ENCODE data around the gene FCER2. TPM values are rescaled to one million over a fixed set of nuclear protein-coding genes. Genes with fewer than 3 reads are reported as not detected.
A peak's percentile ranks its signal among the peaks of the same experiment; 100 is the strongest.

The FCER2 gene
- total RNA-seq, 1 experiment from 2014 or later, result not detected

- peak overlapping the region; percentile 1; the same call in 1 of the 2 replicates for H2AFZ ChIP-seq (ENCODE audit: low read length)
- H3K9me2 ChIP-seq (replicated peaks; ENCODE audit: low read length), result no peaks in the 10 kb centered on the region
- no peaks in the 10 kb centered on the region for H3K79me2 ChIP-seq (ENCODE audit: low read length)
- intact Hi-C loops (cut with micrococcal nuclease), result no loop called here
- ChIA-PET CTCF (no interaction called here), POLR2A (ENCODE audit: unreplicated experiment) (no interaction called here)
- no peaks in the 10 kb centered on the region for H3K36me3 ChIP-seq (ENCODE audit: low read depth, low read length)
- no peak overlapping the region for H3K27ac ChIP-seq (ENCODE audit: low read length)
- BruUV-seq (replicated peaks), result no TSS peak
- ATAC-seq, result no peak
- no peak for DNase-seq
- H3F3A ChIP-seq (ENCODE audit: low read length, unreplicated experiment), result no peaks in the 10 kb centered on the region
- TF ChIP-seq, protein P1, sequence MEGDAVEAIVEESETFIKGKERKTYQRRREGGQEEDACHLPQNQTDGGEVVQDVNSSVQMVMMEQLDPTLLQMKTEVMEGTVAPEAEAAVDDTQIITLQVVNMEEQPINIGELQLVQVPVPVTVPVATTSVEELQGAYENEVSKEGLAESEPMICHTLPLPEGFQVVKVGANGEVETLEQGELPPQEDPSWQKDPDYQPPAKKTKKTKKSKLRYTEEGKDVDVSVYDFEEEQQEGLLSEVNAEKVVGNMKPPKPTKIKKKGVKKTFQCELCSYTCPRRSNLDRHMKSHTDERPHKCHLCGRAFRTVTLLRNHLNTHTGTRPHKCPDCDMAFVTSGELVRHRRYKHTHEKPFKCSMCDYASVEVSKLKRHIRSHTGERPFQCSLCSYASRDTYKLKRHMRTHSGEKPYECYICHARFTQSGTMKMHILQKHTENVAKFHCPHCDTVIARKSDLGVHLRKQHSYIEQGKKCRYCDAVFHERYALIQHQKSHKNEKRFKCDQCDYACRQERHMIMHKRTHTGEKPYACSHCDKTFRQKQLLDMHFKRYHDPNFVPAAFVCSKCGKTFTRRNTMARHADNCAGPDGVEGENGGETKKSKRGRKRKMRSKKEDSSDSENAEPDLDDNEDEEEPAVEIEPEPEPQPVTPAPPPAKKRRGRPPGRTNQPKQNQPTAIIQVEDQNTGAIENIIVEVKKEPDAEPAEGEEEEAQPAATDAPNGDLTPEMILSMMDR (conservative IDR thresholded peaks at IDR 0.05; ENCODE audit: low read depth, low read length), result no peak
- no peak for TF ChIP-seq EZH2 (IDR thresholded peaks at IDR 0.05; ENCODE audit: low read length, unreplicated experiment)
- no peak for TF ChIP-seq EZH2phosphoT487 (IDR thresholded peaks at IDR 0.05; ENCODE audit: borderline replicate concordance, low read length)
- H3K27me3 ChIP-seq (ENCODE audit: low read length), result peaks cover 63% of the 10 kb centered on the region
- no peaks in the 10 kb centered on the region for H3K4me1 ChIP-seq (ENCODE audit: insufficient read depth, low read length)
- no peak overlapping the region for H3K4me3 ChIP-seq (ENCODE audit: low read length)
- H3K4me2 ChIP-seq (ENCODE audit: low read length), result no peak overlapping the region
- no peaks in the 10 kb centered on the region for H3K9me3 ChIP-seq (ENCODE audit: low read length)
- H3K9ac ChIP-seq (ENCODE audit: low read length), result no peak overlapping the region
- no peaks in the 10 kb centered on the region for H4K20me1 ChIP-seq (ENCODE audit: low read length)
These were observed 38.1 kb upstream of the FCER2 start for GRCh38 chr19:7739801-7740681.

DNA sequence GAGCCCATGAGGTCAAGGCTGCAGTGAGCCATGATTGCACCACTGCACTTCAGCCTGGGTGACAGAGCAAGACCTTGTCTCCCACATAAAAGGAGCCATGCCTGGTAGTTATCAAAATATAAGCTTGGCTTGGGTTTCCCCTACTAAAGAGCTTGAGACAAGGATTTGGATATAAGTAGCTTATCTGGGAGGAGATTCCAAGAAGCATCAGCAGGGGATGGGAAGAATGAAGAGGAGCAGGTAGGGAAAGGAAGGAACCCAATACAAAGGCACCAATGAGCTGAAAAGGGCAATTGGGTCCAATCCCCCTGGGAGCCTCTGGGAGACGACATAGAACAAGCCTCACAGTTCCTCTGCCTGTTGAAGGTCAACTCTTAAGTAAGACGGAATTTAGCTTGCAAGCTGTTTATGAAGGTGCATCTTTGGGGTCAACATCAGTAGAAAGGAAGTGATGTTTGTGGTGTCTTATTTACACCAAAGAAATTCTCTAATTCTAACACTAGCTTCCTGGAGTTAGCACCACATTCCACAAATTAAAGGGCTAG is 37.4 kb upstream of the FCER2 start:
- Histone ChIP-seq H3K27ac (ENCODE audit: low read length) (no peak overlapping the region), H3K27me3 (ENCODE audit: low read length) (peaks cover 63% of the 10 kb centered on the region), H3K9me2 (replicated peaks; ENCODE audit: low read length) (no peaks in the 10 kb centered on the region), H3K36me3 (ENCODE audit: low read depth, low read length) (no peaks in the 10 kb centered on the region), H3K9me3 (ENCODE audit: low read length) (no peaks in the 10 kb centered on the region), H3F3A (ENCODE audit: low read length, unreplicated experiment) (no peaks in the 10 kb centered on the region), H3K4me2 (ENCODE audit: low read length) (no peak overlapping the region), H2AFZ (ENCODE audit: low read length) (no peak overlapping the region), H4K20me1 (ENCODE audit: low read length) (no peaks in the 10 kb centered on the region), H3K9ac (ENCODE audit: low read length) (no peak overlapping the region), H3K4me3 (ENCODE audit: low read length) (no peak overlapping the region), H3K4me1 (ENCODE audit: insufficient read depth, low read length) (no peaks in the 10 kb centered on the region), H3K79me2 (ENCODE audit: low read length) (no peaks in the 10 kb centered on the region)
- ATAC-seq (no peak), DNase-seq (no peak)
- TF ChIP-seq EZH2phosphoT487 (IDR thresholded peaks at IDR 0.05; ENCODE audit: borderline replicate concordance, low read length) (no peak), EZH2 (IDR thresholded peaks at IDR 0.05; ENCODE audit: low read length, unreplicated experiment) (no peak)
- TF ChIP-seq, protein P1 (conservative IDR thresholded peaks at IDR 0.05; ENCODE audit: low read depth, low read length), result no peak
- CTCF ChIA-PET, result no interaction called here
- POLR2A ChIA-PET (ENCODE audit: unreplicated experiment), result no interaction called here
- intact Hi-C loops (cut with micrococcal nuclease), result no loop called here
- no TSS peak for BruUV-seq (replicated peaks)

DNA sequence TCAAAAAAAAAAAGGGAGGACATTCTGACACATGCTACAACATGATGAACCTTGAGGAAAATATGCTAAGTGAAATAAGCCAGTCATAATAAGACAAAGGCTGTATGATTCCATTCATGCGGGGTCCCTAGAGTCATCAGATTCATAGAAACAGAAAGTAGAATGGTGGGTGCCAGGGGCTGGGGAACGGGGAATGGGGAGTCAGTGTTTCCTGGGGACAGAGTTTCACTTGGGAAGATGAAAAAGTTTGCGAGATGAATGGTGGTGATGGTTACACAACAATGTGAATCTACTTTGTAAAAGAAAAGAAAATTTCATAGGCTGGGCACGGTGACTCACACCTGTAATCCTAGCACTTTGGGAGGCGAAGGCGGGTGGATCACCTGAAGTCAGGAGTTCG is 36.1 kb upstream of the FCER2 start:
- Histone ChIP-seq H3F3A (ENCODE audit: low read length, unreplicated experiment) (no peaks in the 10 kb centered on the region), H3K4me3 (ENCODE audit: low read length) (no peak overlapping the region), H3K9me3 (ENCODE audit: low read length) (no peaks in the 10 kb centered on the region), H3K27ac (ENCODE audit: low read length) (no peak overlapping the region), H3K9me2 (replicated peaks; ENCODE audit: low read length) (no peaks in the 10 kb centered on the region), H3K9ac (ENCODE audit: low read length) (no peak overlapping the region), H3K4me2 (ENCODE audit: low read length) (no peak overlapping the region), H3K4me1 (ENCODE audit: insufficient read depth, low read length) (no peaks in the 10 kb centered on the region), H3K79me2 (ENCODE audit: low read length) (no peaks in the 10 kb centered on the region), H3K36me3 (ENCODE audit: low read depth, low read length) (no peaks in the 10 kb centered on the region), H2AFZ (ENCODE audit: low read length) (no peak overlapping the region), H3K27me3 (ENCODE audit: low read length) (peaks cover 51% of the 10 kb centered on the region), H4K20me1 (ENCODE audit: low read length) (no peaks in the 10 kb centered on the region)
- POLR2A ChIA-PET (ENCODE audit: unreplicated experiment), result no interaction called here
- CTCF ChIA-PET, result no interaction called here
- ATAC-seq (no peak), DNase-seq (no peak)
- intact Hi-C loops (cut with micrococcal nuclease), result no loop called here
- no TSS peak for BruUV-seq (replicated peaks)
- TF ChIP-seq EZH2phosphoT487 (IDR thresholded peaks at IDR 0.05; ENCODE audit: borderline replicate concordance, low read length) (no peak), EZH2 (IDR thresholded peaks at IDR 0.05; ENCODE audit: low read length, unreplicated experiment) (no peak)
- TF ChIP-seq, protein P1 (conservative IDR thresholded peaks at IDR 0.05; ENCODE audit: low read depth, low read length), result no peak

Measured in PC-3 (cell line).